GM19351 (cell line): ENCODE data around the gene STK38.

ENCODE experiments used
- ATAC-seq: cut with Tn5 transposase; IDR thresholded peaks from one replicate; pipeline ENCODE4 v1.9.1; 2021; ENCODE audit warnings: mild to moderate bottlenecking, moderate library complexity; ENCODE audit not compliant: unreplicated experiment

STK38 gene

GRCh38 chr6:36566418-36566905 lies 19.2 kb upstream of the STK38 start:
- ATAC-seq = no peak

- ATAC-seq = no peak
Measured at GRCh38 chr6:36563928-36564284, 16.6 kb upstream of the STK38 start.

GRCh38 chr6:36563237-36563927 lies 16.1 kb upstream of the STK38 start:
- ATAC-seq = no peak

GRCh38 chr6:36560822-36561221 lies 13.5 kb upstream of the STK38 start:
- no peak for ATAC-seq

- ATAC-seq = no peak
Measured at GRCh38 chr6:36559011-36559793, 11.9 kb upstream of the STK38 start.

GRCh38 chr6:36556281-36556680 lies 9.0 kb upstream of the STK38 start:
- ATAC-seq = no peak

- no peak for ATAC-seq
Measured at GRCh38 chr6:36555750-36556252, 8.5 kb upstream of the STK38 start.

- ATAC-seq = no peak
Measured at GRCh38 chr6:36550473-36551000, 3.3 kb upstream of the STK38 start.

- ATAC-seq = no peak
Measured at GRCh38 chr6:36548401-36548743, 1.1 kb upstream of the STK38 start.

- no peak for ATAC-seq
Measured at GRCh38 chr6:36547646-36548400, 544 bp upstream of the STK38 start.

GRCh38 chr6:36546308-36546919 lies 865 bp downstream of the STK38 start:
- ATAC-seq = no peak

- no peak for ATAC-seq
Measured at GRCh38 chr6:36545767-36546307, 1.4 kb downstream of the STK38 start.

GRCh38 chr6:36544228-36544627 lies 3.1 kb downstream of the STK38 start:
- no peak for ATAC-seq

- no peak for ATAC-seq
Measured at GRCh38 chr6:36542041-36542440, 5.2 kb downstream of the STK38 start.

GRCh38 chr6:36539814-36540568 lies 7.3 kb downstream of the STK38 start:
- ATAC-seq = no peak

GRCh38 chr6:36536873-36537547 lies 10.3 kb downstream of the STK38 start:
- ATAC-seq = no peak

GRCh38 chr6:36533321-36533720 lies 14.0 kb downstream of the STK38 start:
- no peak for ATAC-seq

- ATAC-seq = no peak
Measured at GRCh38 chr6:36526066-36526465, 21.2 kb downstream of the STK38 start.

- no peak for ATAC-seq
Measured at GRCh38 chr6:36525346-36525745, 21.9 kb downstream of the STK38 start.
